ENCODE measurements around the gene PIM3. TPM values are rescaled to one million over a fixed set of nuclear protein-coding genes. Genes with fewer than 3 reads are reported as not detected.
"Not testable (repeated sequence)": the region's sequence is repeated elsewhere in the genome, so short reads cannot be mapped to it uniquely, and the experiment has no call there.

PIM3 gene
- total RNA-seq, 4 donors from 2014 or later = 92.2 to 174 (median 114) TPM

GRCh38 chr22:49983148-49984042, 22.8 kb downstream of the PIM3 start:
- TF ChIP-seq, protein P1, sequence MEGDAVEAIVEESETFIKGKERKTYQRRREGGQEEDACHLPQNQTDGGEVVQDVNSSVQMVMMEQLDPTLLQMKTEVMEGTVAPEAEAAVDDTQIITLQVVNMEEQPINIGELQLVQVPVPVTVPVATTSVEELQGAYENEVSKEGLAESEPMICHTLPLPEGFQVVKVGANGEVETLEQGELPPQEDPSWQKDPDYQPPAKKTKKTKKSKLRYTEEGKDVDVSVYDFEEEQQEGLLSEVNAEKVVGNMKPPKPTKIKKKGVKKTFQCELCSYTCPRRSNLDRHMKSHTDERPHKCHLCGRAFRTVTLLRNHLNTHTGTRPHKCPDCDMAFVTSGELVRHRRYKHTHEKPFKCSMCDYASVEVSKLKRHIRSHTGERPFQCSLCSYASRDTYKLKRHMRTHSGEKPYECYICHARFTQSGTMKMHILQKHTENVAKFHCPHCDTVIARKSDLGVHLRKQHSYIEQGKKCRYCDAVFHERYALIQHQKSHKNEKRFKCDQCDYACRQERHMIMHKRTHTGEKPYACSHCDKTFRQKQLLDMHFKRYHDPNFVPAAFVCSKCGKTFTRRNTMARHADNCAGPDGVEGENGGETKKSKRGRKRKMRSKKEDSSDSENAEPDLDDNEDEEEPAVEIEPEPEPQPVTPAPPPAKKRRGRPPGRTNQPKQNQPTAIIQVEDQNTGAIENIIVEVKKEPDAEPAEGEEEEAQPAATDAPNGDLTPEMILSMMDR (IDR thresholded peaks at IDR 0.05) = no peak
- peak; percentile 23 for DNase-seq (ENCODE audit: low spot score)
- peak; percentile 57 for ATAC-seq (ENCODE audit: low FRiP score)

- TF ChIP-seq, protein P1 (IDR thresholded peaks at IDR 0.05) = no peak
- ATAC-seq (ENCODE audit: low FRiP score) (no peak), DNase-seq (ENCODE audit: low spot score) (no peak)
These were observed 25.8 kb downstream of the PIM3 start for GRCh38 chr22:49986325-49986724.

GRCh38 chr22:49989826-49990225, 29.3 kb downstream of the PIM3 start:
- not testable (repeated sequence) for DNase-seq (ENCODE audit: low spot score); ATAC-seq (ENCODE audit: low FRiP score)

DNA sequence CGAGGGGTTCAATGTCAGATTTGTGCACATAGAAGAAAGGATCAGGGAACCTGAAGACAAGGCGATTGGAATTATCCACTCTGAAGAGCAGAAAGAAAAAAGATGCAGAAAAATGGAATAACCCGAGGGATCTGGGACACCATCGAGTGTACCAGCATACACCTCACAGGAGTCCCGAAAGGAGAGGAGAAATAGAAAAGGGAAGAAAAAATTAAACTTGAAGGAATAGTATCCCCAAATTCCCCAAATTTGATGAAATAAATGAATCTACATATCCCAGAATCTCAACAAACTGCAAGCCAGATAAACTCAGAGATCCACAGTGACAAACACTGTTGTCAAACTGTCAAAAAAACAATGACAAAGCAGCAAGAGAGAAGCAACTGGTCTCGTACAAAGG, 30.6 kb downstream of the PIM3 start:
- TF ChIP-seq, protein P1 (IDR thresholded peaks at IDR 0.05) = no peak
- DNase-seq (ENCODE audit: low spot score) (no peak), ATAC-seq (ENCODE audit: low FRiP score) (no peak)

DNA sequence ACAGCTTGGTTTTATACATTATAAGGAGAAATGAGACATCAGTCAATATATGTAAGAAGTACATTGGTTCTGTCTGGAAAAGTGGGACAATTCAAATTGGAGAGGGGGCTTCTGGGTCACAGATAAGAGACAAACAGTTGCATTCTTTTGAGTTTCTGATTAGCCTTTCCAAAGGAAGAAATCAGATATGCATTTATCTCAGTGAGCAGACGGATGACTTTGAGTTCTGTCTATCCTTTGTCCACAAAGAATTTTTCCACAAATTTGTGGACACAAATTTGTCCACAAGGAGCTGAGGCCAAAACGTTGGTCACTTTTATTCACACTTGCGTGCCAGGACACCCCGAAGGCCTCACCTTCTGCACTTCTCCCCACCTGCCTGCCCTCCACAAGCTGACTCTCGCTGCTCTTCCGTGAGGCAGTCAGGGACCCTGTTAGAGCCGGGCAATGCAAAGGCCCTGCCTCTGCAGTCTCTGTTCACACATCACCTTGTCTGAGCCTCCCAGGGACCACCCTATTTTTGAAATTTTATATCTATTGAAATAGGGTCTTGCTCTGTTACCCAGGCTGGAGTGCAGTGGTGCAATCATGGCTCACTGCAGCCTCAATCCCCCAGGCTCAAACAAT, 31.4 kb downstream of the PIM3 start:
- TF ChIP-seq, protein P1 (IDR thresholded peaks at IDR 0.05) = no peak
- DNase-seq (ENCODE audit: low spot score) (peak; percentile 11), ATAC-seq (ENCODE audit: low FRiP score) (no peak)

- TF ChIP-seq, protein P1 (IDR thresholded peaks at IDR 0.05) = no peak
These were observed 32.5 kb downstream of the PIM3 start for GRCh38 chr22:49992921-49993648.

More at GRCh38 chr22:49992921-49993648, 32.5 kb downstream of the PIM3 start:
- peak; percentile 22 for DNase-seq (ENCODE audit: low spot score)
- no peak for ATAC-seq (ENCODE audit: low FRiP score)
